ENCODE results near the gene IRGC.

Gene IRGC

GRCh38 chr19:43727593-43727853 lies 11.6 kb downstream of the IRGC start:
- TF ChIP-seq REST (IDR thresholded peaks at IDR 0.05; ENCODE audit: insufficient read depth in 1 of 2, low read depth in 2 of 2, low read length in 2 of 2) (no peak), SIN3A (IDR thresholded peaks at IDR 0.05; ENCODE audit: borderline replicate concordance, insufficient read depth, low read length) (no peak), FOXP2 (optimal IDR thresholded peaks at IDR 0.05; ENCODE audit: borderline replicate concordance, extremely low read depth, extremely low read length, insufficient read depth) (no peak), TAF1 (IDR thresholded peaks at IDR 0.05; ENCODE audit: borderline replicate concordance, insufficient read depth, low read length) (no peak), POLR2AphosphoS5 (IDR thresholded peaks at IDR 0.05; ENCODE audit: low read depth, low read length) (no peak; the same call in 1 of the 2 replicates)

DNA sequence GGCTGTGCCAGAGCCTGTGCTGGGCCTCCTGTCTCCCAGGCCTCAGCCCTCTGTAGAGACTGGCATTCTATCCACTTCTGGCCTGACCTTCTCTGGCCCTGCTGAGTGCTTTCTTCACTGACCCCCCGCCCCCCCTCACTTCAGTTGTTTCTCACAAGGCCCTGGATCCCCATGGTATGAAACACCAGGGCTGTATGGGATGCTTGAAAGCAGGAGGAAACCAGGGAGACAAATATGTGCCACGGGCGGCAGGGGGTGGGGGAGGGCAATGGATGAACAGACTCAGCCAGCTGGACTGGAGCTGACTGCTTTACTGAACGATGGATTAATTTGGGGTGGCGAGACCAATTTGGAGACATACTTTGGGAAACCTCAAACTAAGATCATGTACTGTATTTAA lies 14.0 kb downstream of the IRGC start:
- TF ChIP-seq FOXP2 (optimal IDR thresholded peaks at IDR 0.05; ENCODE audit: borderline replicate concordance, extremely low read depth, extremely low read length, insufficient read depth): no peak
- TF ChIP-seq REST (IDR thresholded peaks at IDR 0.05; ENCODE audit: insufficient read depth in 1 of 2, low read depth in 2 of 2, low read length in 2 of 2): no peak
- TF ChIP-seq TAF1 (IDR thresholded peaks at IDR 0.05; ENCODE audit: borderline replicate concordance, insufficient read depth, low read length): no peak
- no peak for TF ChIP-seq POLR2AphosphoS5 (IDR thresholded peaks at IDR 0.05; ENCODE audit: low read depth, low read length)
- no peak for TF ChIP-seq SIN3A (IDR thresholded peaks at IDR 0.05; ENCODE audit: borderline replicate concordance, insufficient read depth, low read length)

DNA sequence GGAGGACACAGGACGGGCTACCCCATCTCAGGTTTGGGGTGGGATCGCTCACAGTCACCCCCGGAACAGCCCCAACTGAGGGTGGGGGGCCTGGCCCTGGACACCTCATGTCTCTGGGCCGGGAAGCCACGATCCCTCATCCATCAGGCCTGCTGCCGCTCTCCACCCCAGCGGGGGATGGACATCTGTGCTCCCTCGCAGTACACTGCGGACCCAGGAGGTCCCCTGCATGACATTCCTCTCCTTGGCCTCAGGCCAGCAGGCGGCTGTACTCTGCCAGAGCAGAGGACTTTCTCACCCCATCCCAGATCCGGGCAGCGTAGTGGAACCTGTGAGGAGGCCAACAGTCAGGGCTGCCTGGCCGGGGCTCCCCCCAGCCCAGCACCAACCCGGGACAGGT lies 15.5 kb downstream of the IRGC start:
- no peak for TF ChIP-seq REST (IDR thresholded peaks at IDR 0.05; ENCODE audit: insufficient read depth in 1 of 2, low read depth in 2 of 2, low read length in 2 of 2)
- no peak for TF ChIP-seq SIN3A (IDR thresholded peaks at IDR 0.05; ENCODE audit: borderline replicate concordance, insufficient read depth, low read length)

GRCh38 chr19:43731846-43732245 lies 16.0 kb downstream of the IRGC start:
- TF ChIP-seq TAF1 (IDR thresholded peaks at IDR 0.05; ENCODE audit: borderline replicate concordance, insufficient read depth, low read length) (no peak), SIN3A (IDR thresholded peaks at IDR 0.05; ENCODE audit: borderline replicate concordance, insufficient read depth, low read length) (no peak), FOXP2 (optimal IDR thresholded peaks at IDR 0.05; ENCODE audit: borderline replicate concordance, extremely low read depth, extremely low read length, insufficient read depth) (no peak), REST (IDR thresholded peaks at IDR 0.05; ENCODE audit: insufficient read depth in 1 of 2, low read depth in 2 of 2, low read length in 2 of 2) (no peak), POLR2AphosphoS5 (IDR thresholded peaks at IDR 0.05; ENCODE audit: low read depth, low read length) (no peak)

DNA sequence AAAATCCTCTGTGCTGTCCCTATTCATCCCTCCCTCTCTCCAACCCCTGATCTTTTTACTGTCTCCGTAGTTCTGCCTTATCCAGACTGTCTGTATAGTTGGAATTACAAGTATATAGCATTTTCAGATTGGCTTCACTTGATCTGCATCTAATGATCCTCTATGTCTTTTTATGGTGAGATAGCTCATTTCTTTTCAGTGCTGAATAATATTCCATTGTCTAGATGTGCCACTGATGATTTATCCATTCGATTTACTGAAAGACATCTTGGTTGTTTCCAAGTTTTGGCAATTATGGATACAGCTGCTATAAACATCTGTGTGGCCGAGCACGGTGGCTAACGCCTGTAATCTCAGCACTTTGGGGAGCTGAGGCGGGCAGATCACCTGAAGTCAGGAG lies 19.1 kb downstream of the IRGC start:
- TF ChIP-seq POLR2AphosphoS5 (IDR thresholded peaks at IDR 0.05; ENCODE audit: low read depth, low read length) (no peak), TAF1 (IDR thresholded peaks at IDR 0.05; ENCODE audit: borderline replicate concordance, insufficient read depth, low read length) (no peak), SIN3A (IDR thresholded peaks at IDR 0.05; ENCODE audit: borderline replicate concordance, insufficient read depth, low read length) (no peak), REST (IDR thresholded peaks at IDR 0.05; ENCODE audit: insufficient read depth in 1 of 2, low read depth in 2 of 2, low read length in 2 of 2) (no peak), FOXP2 (optimal IDR thresholded peaks at IDR 0.05; ENCODE audit: borderline replicate concordance, extremely low read depth, extremely low read length, insufficient read depth) (no peak)
